ENCODE results near the gene MEAF6.
"Not testable (repeated sequence)": the region's sequence is repeated elsewhere in the genome, so short reads cannot be mapped to it uniquely, and the experiment has no call there.

MEAF6 gene

DNA sequence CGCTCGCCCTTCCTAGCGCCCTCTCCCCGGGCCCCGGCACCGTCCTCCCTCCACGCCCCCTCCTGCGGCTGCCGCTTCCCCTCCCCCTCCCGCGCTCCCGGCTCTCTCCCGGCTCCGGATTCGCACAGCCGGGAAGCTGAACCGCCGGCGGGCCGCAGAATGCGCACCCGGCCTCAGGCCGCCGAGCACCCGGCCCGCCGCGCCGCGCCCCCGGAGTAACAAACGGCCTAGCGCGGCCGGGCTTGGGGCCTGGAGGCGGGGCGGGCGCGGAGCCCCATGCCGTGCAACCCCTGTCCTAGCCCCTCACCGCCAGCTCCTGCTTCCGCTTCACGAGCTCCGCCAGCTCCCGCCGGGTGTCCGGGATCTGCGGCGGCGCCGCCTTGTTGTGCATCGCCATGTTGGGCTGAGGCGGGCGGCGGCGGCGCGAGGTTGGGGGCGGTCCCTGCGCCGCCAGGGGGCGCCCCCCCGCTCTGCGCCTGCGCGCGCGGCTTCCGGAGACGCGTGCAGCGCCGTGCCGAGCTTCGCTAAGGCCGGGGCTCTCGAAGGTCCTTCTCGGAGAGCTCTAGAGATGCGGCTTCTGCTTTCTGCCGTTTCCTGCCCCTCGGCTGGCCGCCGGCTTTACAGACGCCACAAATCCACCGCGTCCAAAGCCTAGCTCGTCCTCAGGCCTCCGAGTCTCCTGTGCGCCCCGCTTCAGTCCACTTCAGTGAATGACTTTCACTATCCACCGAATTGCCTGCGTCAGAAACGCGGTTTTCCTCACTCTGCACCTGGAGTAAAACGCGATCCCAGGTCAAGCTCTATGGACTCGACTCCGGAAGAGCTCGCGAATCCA, at the start of gene MEAF6:
TSS of gene MEAF6 (minus strand) at position 417 of the 835 bp plus-strand sequence. CDS start at position 397, 20 bp downstream.
- peak; percentile 78 to 84 for DNase-seq (ENCODE audit: low read depth in 2 of 2)

- DNase-seq (ENCODE audit: low read depth in 2 of 2): no peak
Observed at GRCh38 chr1:37562984-37563383, 48.4 kb upstream of the MEAF6 start.

GRCh38 chr1:37561133-37562132, 46.9 kb upstream of the MEAF6 start:
- DNase-seq (ENCODE audit: low read depth in 2 of 2): peak in 1 of 2 donors; percentile 24

- DNase-seq (ENCODE audit: low read depth in 2 of 2): no peak
Observed at GRCh38 chr1:37560401-37561132, 46.0 kb upstream of the MEAF6 start.

DNA sequence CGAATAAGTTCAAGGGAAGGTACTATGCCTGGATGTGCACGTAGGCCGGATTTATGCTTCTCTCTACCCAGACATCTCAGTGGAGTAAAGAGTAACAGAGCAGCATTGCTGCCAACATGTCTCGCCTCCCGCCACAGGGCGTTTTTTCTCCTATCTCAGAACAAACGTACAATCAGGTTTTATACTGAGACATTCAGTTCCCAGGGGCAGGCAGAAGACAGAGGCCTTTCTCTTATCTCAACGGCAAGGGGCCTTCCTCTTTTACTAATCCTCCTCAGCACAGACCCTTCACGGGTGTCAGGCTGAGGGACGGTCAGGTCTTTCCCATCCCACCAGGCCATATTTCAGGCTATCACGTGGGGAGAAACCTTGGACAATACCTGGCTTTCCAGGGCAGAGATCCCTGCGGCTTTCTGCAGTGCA, 45.4 kb upstream of the MEAF6 start:
- DNase-seq (ENCODE audit: low read depth in 2 of 2): not testable (repeated sequence)

DNA sequence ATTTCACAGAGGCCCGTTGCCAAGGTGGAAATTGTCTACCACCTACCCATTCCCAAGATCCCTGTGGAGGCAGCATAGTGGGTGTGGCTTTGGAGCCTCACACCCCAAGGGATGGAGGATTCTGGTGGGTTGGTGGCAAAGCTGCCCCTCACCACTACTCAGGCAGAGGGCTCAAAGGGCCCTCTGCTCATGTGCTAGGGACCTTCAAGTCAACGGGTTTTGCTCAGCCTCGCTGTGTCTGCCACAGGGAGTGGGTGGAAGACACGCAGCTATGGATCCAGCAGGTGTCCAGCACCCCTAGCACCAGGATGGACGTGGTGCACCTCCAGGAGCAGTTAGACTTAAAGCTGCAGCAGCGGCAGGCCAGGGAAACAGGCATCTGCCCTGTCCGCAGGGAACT, 44.5 kb upstream of the MEAF6 start:
- DNase-seq (ENCODE audit: low read depth in 2 of 2): no peak

DNA sequence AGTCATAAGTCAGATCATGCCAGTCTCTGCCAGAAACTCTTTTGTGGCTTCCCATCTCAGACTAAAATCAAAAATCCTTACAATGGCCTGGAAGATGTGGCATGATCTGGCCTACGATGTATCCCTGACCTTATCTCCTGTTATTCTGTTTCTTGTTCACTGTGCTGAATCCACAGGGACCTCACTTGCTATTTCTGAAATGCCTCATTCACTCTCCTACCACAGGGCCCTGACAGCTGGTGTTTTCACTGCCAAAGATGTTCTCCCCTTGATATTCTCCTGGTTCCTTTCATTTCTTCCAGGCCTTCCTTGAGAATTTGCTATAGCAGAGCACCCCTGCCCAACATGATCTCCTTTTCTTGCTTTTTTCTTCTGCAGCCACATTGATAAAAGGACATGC, 43.8 kb upstream of the MEAF6 start:
- no peak for DNase-seq (ENCODE audit: low read depth in 2 of 2)

DNA sequence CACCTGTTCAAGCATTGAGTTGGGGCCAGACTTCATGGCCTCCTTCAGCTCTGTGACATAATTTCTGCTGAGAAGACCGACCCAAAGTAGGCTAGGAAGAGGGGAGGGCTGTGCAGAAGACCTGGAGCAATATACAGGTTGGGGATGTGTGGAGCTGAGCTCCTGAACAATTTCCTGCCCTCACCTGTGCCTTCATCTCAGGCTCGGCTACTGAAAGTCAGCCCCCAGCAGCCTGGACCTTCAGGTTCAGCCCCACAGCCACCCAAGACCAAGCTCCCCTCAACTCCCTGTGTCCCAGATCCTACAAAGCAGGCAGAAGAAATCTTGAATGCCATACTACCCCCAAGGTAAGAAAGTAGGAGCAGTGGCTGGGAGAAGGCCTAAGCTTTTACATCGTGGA, 42.8 kb upstream of the MEAF6 start:
- DNase-seq (ENCODE audit: low read depth in 2 of 2): no peak

GRCh38 chr1:37556712-37557196, 42.2 kb upstream of the MEAF6 start, which contains the start of gene DNALI1:
DNALI1 (plus strand) TSS chr1:37556940; CDS start chr1:37556995, 55 bp downstream.
- DNase-seq (ENCODE audit: low read depth in 2 of 2): peak in 1 of 2 donors; percentile 6

DNA sequence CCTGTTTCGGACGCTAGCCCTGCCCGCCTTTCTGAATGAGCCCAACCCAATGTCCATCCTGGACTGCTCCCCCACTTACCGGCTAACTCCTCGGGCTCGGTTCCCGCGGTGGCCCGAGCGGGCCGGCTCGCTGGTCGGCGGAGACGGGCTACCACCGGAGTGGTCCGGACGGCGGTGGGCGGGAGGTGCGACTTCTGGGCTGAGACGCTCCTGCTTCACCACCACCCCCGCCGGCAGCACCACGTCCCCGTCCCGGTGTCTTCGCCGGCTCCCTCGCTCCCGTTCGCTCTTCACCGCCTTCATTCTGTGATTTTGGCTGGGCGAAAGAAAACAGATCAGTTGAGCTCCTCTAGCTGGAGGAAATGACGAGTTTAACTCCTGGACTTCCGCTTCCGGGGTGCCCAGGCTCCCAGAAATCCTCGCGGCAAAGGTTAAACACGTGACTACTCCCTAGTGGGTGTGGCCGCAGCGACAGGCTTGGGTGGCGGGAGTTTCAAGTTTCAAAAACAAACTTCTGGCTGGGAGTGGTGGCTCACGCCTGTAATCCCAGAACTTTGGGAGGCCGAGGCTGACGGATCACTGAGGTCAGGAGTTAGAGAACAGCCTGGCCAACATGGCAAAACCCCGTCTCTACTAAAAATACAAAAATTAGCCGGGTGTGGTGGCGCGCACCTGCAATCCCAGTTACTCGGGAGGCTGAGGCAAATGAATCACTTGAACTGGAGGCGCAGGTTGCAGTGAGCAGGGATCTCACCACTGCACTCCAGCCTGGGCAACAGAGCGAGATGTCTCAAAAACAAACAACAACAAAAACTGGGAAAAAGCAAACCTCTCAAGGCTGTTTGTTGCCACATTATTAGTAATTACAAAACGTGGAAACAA, 39.6 kb upstream of the MEAF6 start, which contains the start of gene SNIP1:
TSS of gene SNIP1 (minus strand) at position 367 of the 882 bp plus-strand sequence. CDS start at position 303, 64 bp downstream.
- DNase-seq (ENCODE audit: low read depth in 2 of 2): peak; percentile 72 to 84

- DNase-seq (ENCODE audit: low read depth in 2 of 2): no peak
Observed at GRCh38 chr1:37553598-37553926, 39.0 kb upstream of the MEAF6 start.

- DNase-seq (ENCODE audit: low read depth in 2 of 2): no peak
Observed at GRCh38 chr1:37549341-37549740, 34.8 kb upstream of the MEAF6 start.

GRCh38 chr1:37545019-37545418, 30.5 kb upstream of the MEAF6 start:
- DNase-seq (ENCODE audit: low read depth in 2 of 2): no peak

- DNase-seq (ENCODE audit: low read depth in 2 of 2): no peak
Observed at GRCh38 chr1:37544530-37544929, 30.0 kb upstream of the MEAF6 start.

- DNase-seq (ENCODE audit: low read depth in 2 of 2): no peak
Observed at GRCh38 chr1:37540036-37540785, 25.6 kb upstream of the MEAF6 start.

DNA sequence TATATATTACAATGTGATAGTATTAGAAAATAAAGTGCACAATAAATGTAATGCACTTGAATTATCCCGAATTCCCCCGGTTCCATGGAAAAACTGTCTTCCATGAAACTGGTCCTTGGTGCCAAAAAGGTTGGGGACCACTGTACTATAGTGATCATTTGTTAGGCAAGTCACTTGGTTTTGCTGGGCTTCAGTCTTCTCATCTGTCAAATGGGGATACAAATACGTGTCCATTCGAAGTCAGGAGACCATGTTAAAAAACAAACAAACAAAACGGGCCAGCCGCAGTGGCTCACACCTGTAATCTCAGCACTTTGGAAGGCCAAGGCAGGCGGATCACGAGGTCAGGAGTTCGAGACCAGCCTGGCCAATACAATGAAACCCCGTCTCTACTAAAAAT, 24.6 kb upstream of the MEAF6 start:
- not testable (repeated sequence) for DNase-seq (ENCODE audit: low read depth in 2 of 2)

DNA sequence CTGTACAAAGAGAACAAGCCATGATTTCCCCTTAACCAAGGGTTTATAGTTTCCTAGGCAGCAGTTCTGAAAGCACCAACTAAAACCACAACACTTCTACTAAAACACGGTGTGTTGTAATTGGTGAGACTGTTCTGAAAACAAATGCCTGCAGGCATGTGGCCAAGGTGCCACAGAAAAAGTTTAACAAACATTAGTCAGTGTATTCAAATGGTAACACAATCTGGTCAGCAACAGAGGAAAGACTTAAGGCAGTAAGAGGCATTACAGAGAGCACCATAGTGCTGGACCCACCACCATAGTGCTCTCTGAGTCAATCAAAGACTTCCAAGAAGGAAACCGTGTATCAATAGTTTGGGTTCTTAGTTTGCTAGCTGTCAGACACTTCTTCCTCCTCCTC, 22.8 kb upstream of the MEAF6 start:
- no peak for DNase-seq (ENCODE audit: low read depth in 2 of 2)

GRCh38 chr1:37533317-37534093, 18.9 kb upstream of the MEAF6 start:
- no peak for DNase-seq (ENCODE audit: low read depth in 2 of 2)
